Common myeloid progenitor, CD34-positive (primary cell): ENCODE data around the gene VTI1B. TPM values are rescaled to one million over a fixed set of nuclear protein-coding genes. Genes with fewer than 3 reads are reported as not detected.
"Not testable (repeated sequence)": the region's sequence is repeated elsewhere in the genome, so short reads cannot be mapped to it uniquely, and the experiment has no call there.

Experiments used
- CTCF ChIA-PET: fragments of 350-600 bp; sonication (Branson Sonifier 250); formaldehyde crosslinking; loops from one replicate; lab custom pipeline; 2021; ENCODE audit warnings: antibody characterized with exemption; lab: Charles Lee
- POLR2A ChIA-PET: fragments of 350-600 bp; sonication (Branson Sonifier 250); formaldehyde crosslinking; loops from one replicate; lab custom pipeline; 2021; ENCODE audit warnings: antibody characterized with exemption; lab: Charles Lee
- DNase-seq, 3 donors: peaks; one replicate each; pipeline versions ENCODE4 v3.0.0 to v3.0.0-alpha.2; 2013
- H3K27ac ChIP-seq, 2 experiments: 1 replicate in 1 of 2; 2 replicates in 1 of 2; pipeline ENCODE4 v1.7.0; 2013; ENCODE audit warnings: inconsistent platforms in 2 of 2, low read length in 2 of 2, mild to moderate bottlenecking in 2 of 2, low read depth in 1 of 2, moderate library complexity in 1 of 2; ENCODE audit not compliant: severe bottlenecking in 2 of 2, insufficient read depth in 1 of 2, poor library complexity in 1 of 2
- H3K27me3 ChIP-seq, 5 experiments: replicated peaks in 2 of 5; 1 replicate in 3 of 5; 2 replicates in 2 of 5; pipeline versions ENCODE4 v1.6.1 to v1.7.0; 2013; ENCODE audit warnings: low read length in 4 of 5, mild to moderate bottlenecking in 2 of 5, moderate library complexity in 2 of 5, inconsistent platforms in 1 of 5; ENCODE audit not compliant: insufficient read depth in 5 of 5, control insufficient read depth in 4 of 5
- H3K36me3 ChIP-seq, 4 experiments: 1 replicate in 2 of 4; 2 replicates in 2 of 4; pipeline versions ENCODE4 v1.6.1 to v1.7.0; 2013; ENCODE audit warnings: low read length in 3 of 4, control low read depth in 1 of 4, mild to moderate bottlenecking in 1 of 4; ENCODE audit not compliant: control insufficient read depth in 4 of 4, insufficient read depth in 4 of 4
- H3K4me1 ChIP-seq, 4 experiments: 1 replicate in 3 of 4; 2 replicates in 1 of 4; pipeline versions ENCODE4 v1.6.1 to v1.7.1; 2013; ENCODE audit warnings: low read length in 3 of 4, mild to moderate bottlenecking in 3 of 4, control low read depth in 1 of 4, inconsistent platforms in 1 of 4, moderate library complexity in 1 of 4; ENCODE audit not compliant: control insufficient read depth in 4 of 4, insufficient read depth in 4 of 4; ENCODE audit errors: control extremely low read depth in 1 of 4
- H3K4me3 ChIP-seq, 7 experiments: 1 replicate in 4 of 7; 2 replicates in 3 of 7; pipeline versions ENCODE4 v1.5.1 to v1.7.0; 2013; ENCODE audit warnings: mild to moderate bottlenecking in 7 of 7, low read length in 6 of 7, moderate library complexity in 6 of 7, inconsistent platforms in 2 of 7, low read depth in 2 of 7, control low read depth in 1 of 7; ENCODE audit not compliant: insufficient read depth in 4 of 7, control insufficient read depth in 1 of 7; ENCODE audit errors: extremely low read depth in 1 of 7
- H3K9me3 ChIP-seq, 5 experiments: 1 replicate in 4 of 5; 2 replicates in 1 of 5; pipeline versions ENCODE4 v1.6.1 to v1.7.1; 2013; ENCODE audit warnings: low read length in 4 of 5, mild to moderate bottlenecking in 2 of 5, inconsistent platforms in 1 of 5, low read depth in 1 of 5, moderate library complexity in 1 of 5; ENCODE audit not compliant: control insufficient read depth in 4 of 5, insufficient read depth in 2 of 5; ENCODE audit errors: control extremely low read depth in 1 of 5
- WGBS: methylation state at CpG from one replicate; pipeline ENCODE4 v1.1.5; 2013; ENCODE audit not compliant: insufficient coverage; 5-methylcytosine and 5-hydroxymethylcytosine counted together
- polyA plus RNA-seq: library from polyadenylated mRNA; unstranded; fragments of 120-200 nt; gene quantifications from one replicate; pipeline ENCODE4 v1.2.1, GENCODE V29; 2013

The VTI1B gene, protein sequence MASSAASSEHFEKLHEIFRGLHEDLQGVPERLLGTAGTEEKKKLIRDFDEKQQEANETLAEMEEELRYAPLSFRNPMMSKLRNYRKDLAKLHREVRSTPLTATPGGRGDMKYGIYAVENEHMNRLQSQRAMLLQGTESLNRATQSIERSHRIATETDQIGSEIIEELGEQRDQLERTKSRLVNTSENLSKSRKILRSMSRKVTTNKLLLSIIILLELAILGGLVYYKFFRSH
- polyA plus RNA-seq: 60.0 TPM

DNA sequence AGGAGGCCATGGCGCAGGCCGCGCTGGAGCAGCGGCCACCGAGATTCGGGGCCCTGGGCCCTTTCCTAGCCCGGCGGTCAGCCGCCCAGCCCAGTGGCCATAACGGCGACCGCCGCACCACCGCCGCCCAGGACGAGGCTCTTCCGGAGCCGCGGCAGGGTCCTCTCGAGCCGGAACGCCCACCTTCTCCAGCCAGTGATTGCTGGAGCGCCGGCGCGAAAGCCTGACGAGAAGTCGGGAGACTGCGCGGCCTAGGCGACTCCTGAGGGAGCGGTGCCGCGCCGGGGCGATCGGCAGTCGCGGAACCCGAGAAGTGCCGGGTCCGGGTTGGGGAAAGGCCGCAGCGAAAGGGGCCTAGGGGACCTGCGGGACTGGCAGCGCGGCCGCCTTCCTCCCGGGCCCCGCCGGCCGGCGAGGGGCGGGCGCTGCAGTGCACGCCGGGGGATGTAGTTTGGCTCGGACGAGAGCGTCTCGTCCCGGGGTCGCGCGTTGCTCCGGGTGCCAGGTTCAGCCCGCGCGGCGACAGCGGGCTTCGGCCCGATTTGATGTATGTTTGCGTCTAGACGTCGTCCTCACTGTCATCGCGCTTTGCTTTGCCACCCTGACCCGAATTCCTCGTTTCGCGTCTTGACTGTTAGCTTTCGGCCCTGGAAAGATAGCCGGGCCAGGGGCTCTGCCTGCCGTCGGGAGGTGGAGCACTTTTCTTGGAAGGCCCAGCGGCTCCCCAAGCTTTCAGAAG is at the start of gene VTI1B:
Gene VTI1B, minus strand, starts transcription at position 153 of the 739 bp plus-strand sequence. Its CDS starts 143 bp downstream, at position 10.
- H3K9me3 ChIP-seq: no peaks in the 10 kb centered on the region
- WGBS: 0% methylated on average over 81 of the region's 87 CpGs

GRCh38 chr14:67722293-67722692 is 47.9 kb upstream of the VTI1B start:
- H3K4me3 ChIP-seq: peak overlapping the region in 3 of 7 experiments; percentile 24 to 58 (median 50)
- peaks cover 0 to 5% (median 0%) of the 10 kb centered on the region in 5 experiments for H3K9me3 ChIP-seq
- peak in 2 of 3 donors; percentile 32 to 47 for DNase-seq
- CTCF ChIA-PET: interaction anchor here (1.1 to 1.5 kb wide), 5 partner anchors 12 to 235 kb away, joined by 3 to 7 read pairs (median 4); no protein-coding TSS in a partner anchor
- H3K27ac ChIP-seq: no peak overlapping the region
- no peaks in the 10 kb centered on the region for H3K27me3 ChIP-seq
- 13% methylated on average over 3 of the region's 3 CpGs for WGBS
- POLR2A ChIA-PET: no interaction called here
- peaks cover 0 to 15% (median 10%) of the 10 kb centered on the region in 4 experiments for H3K4me1 ChIP-seq
- H3K36me3 ChIP-seq: no peaks in the 10 kb centered on the region

More for the DNA sequence above, at the start of gene VTI1B:
- H3K4me1 ChIP-seq: peaks cover 7 to 24% (median 19%) of the 10 kb centered on the region in 4 experiments
- CTCF ChIA-PET: interaction anchor here (0.8 to 16.3 kb wide), 16 partner anchors 10 to 99 kb away, joined by 3 to 192 read pairs (median 4); partner anchors contain the start of genes RDH11 and RDH12
- H3K4me3 ChIP-seq: peak within 1 kb of the TSS; percentile 86 to 99 (median 91)
- no peaks in the 10 kb centered on the region for H3K27me3 ChIP-seq
- peaks cover 2 to 24% (median 13%) of the 10 kb centered on the region in 4 experiments for H3K36me3 ChIP-seq
- POLR2A ChIA-PET: interaction anchor here (1.0 to 1.7 kb wide), 2 partner anchors 21 to 54 kb away, joined by 3 to 8 read pairs; partner anchors contain the start of gene RDH11
- peak; percentile 80 to 90 (median 83) for DNase-seq
- peak within 1 kb of the TSS; percentile 96 to 99 for H3K27ac ChIP-seq

GRCh38 chr14:67721875-67722274 is 47.4 kb upstream of the VTI1B start:
- Histone ChIP-seq H3K27me3 (no peaks in the 10 kb centered on the region), H3K4me3 (no peak overlapping the region), H3K9me3 (peaks cover 0 to 5% (median 0%) of the 10 kb centered on the region in 5 experiments), H3K36me3 (no peaks in the 10 kb centered on the region), H3K4me1 (peaks cover 0 to 15% (median 10%) of the 10 kb centered on the region in 4 experiments), H3K27ac (no peak overlapping the region)
- DNase-seq: peak in 2 of 3 donors; percentile 4 to 8
- ChIA-PET CTCF (interaction anchor here (1.0 to 1.5 kb wide), 7 partner anchors 11 to 555 kb away, joined by 3 to 7 read pairs (median 3); no protein-coding TSS in a partner anchor), POLR2A (no interaction called here)
- WGBS: 84% methylated on average over 2 of the region's 5 CpGs

GRCh38 chr14:67719866-67720265 is 45.4 kb upstream of the VTI1B start:
- Histone ChIP-seq H3K4me1 (peaks cover 0 to 15% (median 10%) of the 10 kb centered on the region in 4 experiments), H3K4me3 (no peak overlapping the region), H3K36me3 (no peaks in the 10 kb centered on the region), H3K27ac (no peak overlapping the region), H3K27me3 (no peaks in the 10 kb centered on the region), H3K9me3 (peaks cover 0 to 5% (median 0%) of the 10 kb centered on the region in 5 experiments)
- DNase-seq: no peak
- CTCF ChIA-PET: interaction anchor here (1.0 kb wide), 1 partner anchor 15 kb away, joined by 3 read pairs; no protein-coding TSS in a partner anchor
- WGBS: 80% methylated on average over 1 of the region's 2 CpGs
- POLR2A ChIA-PET: no interaction called here

DNA sequence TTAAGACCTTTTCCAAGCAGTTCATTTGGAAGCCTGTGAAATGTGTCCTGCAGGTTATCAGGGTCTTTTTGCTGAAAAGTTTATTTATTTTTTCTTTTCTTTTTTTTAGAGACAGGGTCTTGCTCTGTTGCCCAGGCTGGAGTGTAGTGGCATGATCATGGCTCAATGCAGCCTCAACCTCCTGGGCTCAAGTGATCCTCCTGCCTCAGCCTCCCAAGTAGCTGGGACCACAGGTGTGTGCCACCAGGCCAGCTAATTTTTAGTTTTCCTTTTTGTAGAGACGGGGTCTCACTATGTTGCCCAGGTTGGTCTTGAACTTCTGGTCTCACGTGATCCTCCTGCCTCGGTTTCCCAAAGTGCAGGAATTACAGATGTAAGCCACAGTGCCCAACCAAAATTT is 45.0 kb upstream of the VTI1B start:
- H3K4me3 ChIP-seq, DNase-seq, POLR2A ChIA-PET, H3K9me3 ChIP-seq, H3K36me3 ChIP-seq, H3K27me3 ChIP-seq, H3K27ac ChIP-seq: not testable (repeated sequence)
- WGBS: 100% methylated on average over 1 of the region's 3 CpGs
- CTCF ChIA-PET: interaction anchor here (2.2 kb wide), 1 partner anchor 15 kb away, joined by 8 read pairs; no protein-coding TSS in a partner anchor
- H3K4me1 ChIP-seq: peaks cover 0 to 15% (median 10%) of the 10 kb centered on the region in 4 experiments

DNA sequence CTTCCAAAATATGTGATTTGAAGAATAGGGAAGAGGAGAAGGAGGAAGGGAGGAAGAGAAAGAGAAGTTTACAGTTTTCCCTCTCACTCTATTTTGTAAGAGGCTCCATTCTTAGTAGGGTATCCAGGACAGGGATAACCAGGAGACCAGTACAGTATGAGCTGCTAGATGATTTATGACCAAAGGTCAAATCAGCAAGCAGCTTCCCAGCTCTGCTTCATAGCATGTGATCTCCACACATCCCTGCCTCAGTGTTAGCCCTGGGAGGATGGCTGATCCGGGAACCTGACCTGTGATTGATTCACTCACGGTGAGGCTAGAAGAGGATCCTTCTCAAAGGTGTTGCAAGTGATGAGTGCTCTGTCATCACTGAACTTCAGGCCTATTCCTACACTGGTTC is 43.8 kb upstream of the VTI1B start:
- 81% methylated on average over 2 of the region's 2 CpGs for WGBS
- Histone ChIP-seq H3K9me3 (no peaks in the 10 kb centered on the region), H3K27ac (no peak overlapping the region), H3K4me3 (no peak overlapping the region), H3K27me3 (no peaks in the 10 kb centered on the region), H3K36me3 (no peaks in the 10 kb centered on the region), H3K4me1 (peaks cover 0 to 15% (median 10%) of the 10 kb centered on the region in 4 experiments)
- POLR2A ChIA-PET: no interaction called here
- CTCF ChIA-PET: interaction anchor here (1.4 to 2.2 kb wide), 2 partner anchors 14 to 134 kb away, joined by 3 to 8 read pairs; no protein-coding TSS in a partner anchor
- DNase-seq: no peak
